T-helper 2 cell treated with Interferon-gamma antibody and Interleukin-4, amounts not matched to agents 5 μg/mL and 100 μg/mL, for 36 hours (primary cell): ENCODE results near the gene BPIFB6.

Experiments used
- DNase-seq: peaks from one replicate; pipeline ENCODE4 v3.0.0; 2021; ENCODE audit warnings: low spot score
- H3K27ac Mint-ChIP-seq: one replicate; pipeline ENCODE4 v1.8.0; 2021; ENCODE audit warnings: mild to moderate bottlenecking, mixed read lengths
- H3K27me3 Mint-ChIP-seq: one replicate; pipeline ENCODE4 v1.8.0; 2021; ENCODE audit warnings: low read depth, mixed read lengths
- H3K36me3 Mint-ChIP-seq: one replicate; pipeline ENCODE4 v1.8.0; 2021; ENCODE audit warnings: low read depth, mixed read lengths
- H3K4me1 Mint-ChIP-seq: one replicate; pipeline ENCODE4 v1.8.0; 2021; ENCODE audit warnings: low read depth, mixed read lengths
- H3K4me3 Mint-ChIP-seq: one replicate; pipeline ENCODE4 v1.8.0; 2022; ENCODE audit warnings: mild to moderate bottlenecking, moderate library complexity, mixed read lengths
- H3K9me3 Mint-ChIP-seq: one replicate; pipeline ENCODE4 v1.8.0; 2021; ENCODE audit warnings: mixed read lengths

BPIFB6 gene

GRCh38 chr20:33016581-33017109 lies 14.8 kb upstream of the BPIFB6 start:
- Mint-ChIP-seq H3K9me3 (no peaks in the 10 kb centered on the region), H3K4me3 (no peak overlapping the region), H3K27ac (no peak overlapping the region), H3K4me1 (no peaks in the 10 kb centered on the region), H3K27me3 (peaks cover 8% of the 10 kb centered on the region), H3K36me3 (no peaks in the 10 kb centered on the region)
- DNase-seq = no peak

DNA sequence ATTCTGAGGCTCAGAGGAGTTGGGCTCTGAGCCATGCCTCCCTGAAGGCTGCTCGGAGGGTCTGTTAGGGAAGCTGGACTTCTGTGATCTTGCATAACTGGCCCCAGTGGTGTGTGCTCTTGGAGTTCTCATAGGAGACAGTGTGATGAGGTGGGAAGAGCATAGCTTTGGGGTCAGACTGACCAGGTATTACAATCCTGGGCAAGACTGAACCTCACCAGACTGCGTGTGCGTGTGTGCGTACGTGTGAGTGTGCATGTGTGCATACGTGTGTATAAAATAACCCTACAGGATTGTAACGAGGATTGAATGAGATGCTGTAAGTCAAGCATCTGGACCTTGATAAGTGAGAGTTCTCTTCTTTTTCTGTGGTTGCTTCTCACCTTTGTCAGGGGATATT lies 13.9 kb upstream of the BPIFB6 start:
- no peaks in the 10 kb centered on the region for H3K4me1 Mint-ChIP-seq
- H3K27me3 Mint-ChIP-seq = peaks cover 8% of the 10 kb centered on the region
- H3K4me3 Mint-ChIP-seq = no peak overlapping the region
- H3K9me3 Mint-ChIP-seq = no peaks in the 10 kb centered on the region
- no peak for DNase-seq
- no peak overlapping the region for H3K27ac Mint-ChIP-seq
- no peaks in the 10 kb centered on the region for H3K36me3 Mint-ChIP-seq

- peaks cover 8% of the 10 kb centered on the region for H3K27me3 Mint-ChIP-seq
- no peak for DNase-seq
Observed at GRCh38 chr20:33018169-33018931, 13.1 kb upstream of the BPIFB6 start.

DNA sequence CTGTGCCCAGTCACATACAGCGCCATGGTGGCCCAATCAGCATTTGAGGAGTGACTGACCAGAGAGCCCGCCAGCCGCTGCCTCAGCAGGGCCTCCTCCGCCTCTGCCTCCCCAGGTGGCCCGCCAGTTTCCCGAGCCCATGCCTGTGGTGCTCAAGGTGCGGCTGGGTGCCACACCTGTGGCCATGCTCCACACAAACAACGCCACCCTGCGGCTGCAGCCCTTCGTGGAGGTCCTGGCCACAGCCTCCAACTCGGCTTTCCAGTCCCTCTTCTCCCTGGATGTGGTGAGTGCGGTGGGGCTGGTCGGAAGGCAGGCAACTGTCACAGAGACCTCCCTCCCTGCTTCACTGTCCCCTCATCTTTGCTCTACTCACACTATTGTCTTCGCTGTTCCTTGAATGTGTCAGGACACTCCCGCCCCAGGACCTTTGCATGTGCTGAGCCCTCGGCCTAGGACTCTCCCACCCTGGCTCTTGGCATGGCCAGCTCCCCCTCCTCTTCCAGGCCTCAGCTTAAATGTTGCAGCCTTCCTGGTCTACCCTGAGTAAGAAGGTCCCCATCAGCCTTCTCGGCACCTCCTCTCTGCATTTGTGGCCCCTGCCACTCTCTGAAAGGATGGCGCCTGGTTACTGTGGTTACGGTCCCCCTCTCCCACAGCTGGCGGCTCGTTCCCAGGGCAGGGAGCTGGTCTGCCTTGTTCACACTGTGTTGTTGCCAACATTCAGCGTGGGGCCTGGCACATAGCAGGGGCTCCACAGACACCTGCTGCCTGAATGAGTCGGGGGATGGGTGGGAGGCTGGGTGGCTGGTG lies 11.8 kb upstream of the BPIFB6 start:
- DNase-seq = no peak
- Mint-ChIP-seq H3K27ac (no peak overlapping the region), H3K4me1 (no peaks in the 10 kb centered on the region), H3K27me3 (peaks cover 8% of the 10 kb centered on the region), H3K9me3 (no peaks in the 10 kb centered on the region), H3K36me3 (no peaks in the 10 kb centered on the region), H3K4me3 (no peak overlapping the region)

More at GRCh38 chr20:33018169-33018931, 13.1 kb upstream of the BPIFB6 start:
- Mint-ChIP-seq H3K36me3 (no peaks in the 10 kb centered on the region), H3K27ac (no peak overlapping the region), H3K4me3 (no peak overlapping the region), H3K9me3 (no peaks in the 10 kb centered on the region), H3K4me1 (no peaks in the 10 kb centered on the region)

- H3K27me3 Mint-ChIP-seq = peaks cover 7% of the 10 kb centered on the region
- no peak overlapping the region for H3K27ac Mint-ChIP-seq
- no peaks in the 10 kb centered on the region for H3K9me3 Mint-ChIP-seq
- H3K36me3 Mint-ChIP-seq = no peaks in the 10 kb centered on the region
- H3K4me3 Mint-ChIP-seq = no peak overlapping the region
- no peak for DNase-seq
- H3K4me1 Mint-ChIP-seq = no peaks in the 10 kb centered on the region
Observed at GRCh38 chr20:33020278-33021161, 10.9 kb upstream of the BPIFB6 start.

DNA sequence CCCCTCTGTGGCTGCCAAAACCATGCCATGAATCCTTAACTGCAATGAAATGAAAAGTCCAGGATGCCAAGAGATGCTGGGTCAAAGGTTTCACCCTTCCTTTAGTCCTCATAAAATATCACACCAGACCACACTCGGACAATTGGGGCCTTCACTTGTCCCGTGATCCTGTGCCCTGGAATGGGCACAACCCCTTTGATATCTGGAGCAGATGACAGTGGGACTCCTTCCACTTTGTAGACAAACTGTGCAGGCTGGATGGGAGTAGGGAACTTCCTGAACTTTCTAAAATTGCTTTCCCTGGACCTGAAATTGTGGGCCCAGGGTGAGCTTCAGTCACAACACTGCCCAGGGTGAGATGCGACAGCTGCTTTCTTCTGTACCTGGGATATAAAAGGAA lies 9.6 kb upstream of the BPIFB6 start:
- Mint-ChIP-seq H3K36me3 (no peaks in the 10 kb centered on the region), H3K4me3 (no peak overlapping the region), H3K27ac (no peak overlapping the region), H3K9me3 (no peaks in the 10 kb centered on the region), H3K4me1 (no peaks in the 10 kb centered on the region), H3K27me3 (peaks cover 3% of the 10 kb centered on the region)
- DNase-seq = no peak

DNA sequence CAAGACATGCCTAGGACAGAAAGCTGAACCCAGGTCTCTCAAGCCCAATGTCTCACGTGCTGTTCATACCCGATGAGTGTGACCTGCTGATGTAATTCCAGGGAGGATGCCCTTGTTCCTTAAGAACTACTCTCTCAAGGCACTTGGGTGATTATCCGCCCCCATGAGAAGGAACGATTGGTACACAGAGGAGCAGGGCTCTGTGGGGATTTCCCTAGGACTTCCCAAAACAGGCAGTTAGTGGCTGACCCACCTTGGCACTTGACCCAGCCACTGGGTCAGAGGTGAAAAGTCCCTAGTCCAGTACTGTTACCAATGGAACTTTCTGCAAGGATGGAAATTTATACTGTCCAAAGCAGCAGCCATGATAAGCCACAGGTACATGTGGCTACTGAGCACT lies 9.2 kb upstream of the BPIFB6 start:
- Mint-ChIP-seq H3K27ac (no peak overlapping the region), H3K27me3 (peaks cover 3% of the 10 kb centered on the region), H3K4me3 (no peak overlapping the region), H3K4me1 (no peaks in the 10 kb centered on the region), H3K9me3 (no peaks in the 10 kb centered on the region), H3K36me3 (no peaks in the 10 kb centered on the region)
- no peak for DNase-seq

DNA sequence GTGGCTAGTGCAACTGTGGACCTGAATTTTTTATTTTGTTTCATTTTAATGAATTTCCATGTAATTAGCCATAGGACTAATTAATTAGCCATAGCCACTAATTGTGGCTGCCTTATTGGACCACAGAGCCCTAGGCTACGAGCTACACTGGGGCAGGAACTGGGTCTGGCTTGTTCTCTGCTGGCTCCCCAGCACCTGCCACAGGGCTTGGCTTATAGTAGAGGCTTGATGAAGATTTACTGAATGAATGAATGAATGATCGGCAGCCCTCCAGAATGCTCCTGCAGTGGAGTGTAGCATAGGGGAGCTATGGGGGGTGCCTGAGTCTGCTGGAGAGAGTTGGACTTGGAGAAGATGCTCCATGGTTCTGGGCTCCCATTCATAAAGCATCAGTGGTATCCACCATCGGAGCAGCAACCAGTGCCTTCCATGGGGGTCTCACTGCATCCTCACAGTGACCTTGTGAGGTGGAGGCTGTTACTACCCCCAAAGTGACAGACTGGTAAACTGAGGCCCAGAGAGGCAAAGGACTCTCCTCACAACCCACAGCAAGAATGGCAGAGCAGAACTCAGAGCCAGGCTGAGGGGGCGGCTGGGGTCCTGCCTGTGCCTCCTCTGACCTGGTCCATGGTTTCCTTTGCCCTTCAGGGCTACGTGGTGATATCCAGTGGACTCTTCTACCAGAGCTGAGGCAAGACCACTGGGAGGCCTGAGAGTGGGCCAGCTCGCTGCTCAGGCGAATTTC lies 8.6 kb upstream of the BPIFB6 start:
- H3K4me1 Mint-ChIP-seq = no peaks in the 10 kb centered on the region
- DNase-seq = no peak
- no peaks in the 10 kb centered on the region for H3K27me3 Mint-ChIP-seq
- H3K9me3 Mint-ChIP-seq = no peaks in the 10 kb centered on the region
- no peaks in the 10 kb centered on the region for H3K36me3 Mint-ChIP-seq
- H3K4me3 Mint-ChIP-seq = no peak overlapping the region
- no peak overlapping the region for H3K27ac Mint-ChIP-seq

DNA sequence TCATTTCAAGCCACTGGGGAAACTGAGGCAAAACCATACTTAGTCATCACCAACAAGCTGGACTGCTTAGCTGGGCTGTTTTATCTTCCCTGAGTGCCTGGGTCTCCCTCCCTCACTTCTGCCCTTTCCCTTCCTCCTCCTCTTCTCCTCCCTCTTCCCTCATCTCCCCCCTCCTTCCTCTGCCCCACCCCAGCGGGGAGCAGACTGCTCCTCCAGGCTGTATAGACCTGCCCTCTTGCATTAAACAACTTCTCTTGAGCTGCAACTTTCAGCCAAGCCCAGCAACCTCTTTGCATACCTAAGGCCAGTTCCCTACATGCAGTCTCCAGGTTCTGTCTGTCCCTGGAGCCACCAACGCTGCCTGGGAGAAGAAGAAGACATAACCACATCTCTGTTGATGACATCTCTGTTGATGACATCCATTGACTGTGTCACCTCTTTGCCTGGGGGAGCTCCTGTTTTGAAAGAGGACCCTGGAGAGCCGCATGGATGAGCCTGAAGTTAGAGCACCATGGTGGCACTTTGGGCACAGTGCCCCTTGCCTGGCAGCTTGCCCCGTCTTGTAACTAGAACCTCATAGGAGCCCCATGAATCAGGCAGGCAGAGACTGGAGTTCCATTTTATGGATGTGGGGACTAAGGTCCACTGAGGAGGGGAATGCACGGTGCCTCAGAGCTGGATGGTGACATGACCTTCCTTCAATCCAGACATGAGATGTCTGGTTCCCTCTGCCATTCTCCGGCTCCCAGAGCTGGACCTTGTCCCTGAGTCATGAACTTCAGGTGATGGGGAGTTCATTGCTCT lies 7.8 kb upstream of the BPIFB6 start:
- no peak overlapping the region for H3K4me3 Mint-ChIP-seq
- no peak overlapping the region for H3K27ac Mint-ChIP-seq
- H3K9me3 Mint-ChIP-seq = no peaks in the 10 kb centered on the region
- H3K36me3 Mint-ChIP-seq = no peaks in the 10 kb centered on the region
- H3K4me1 Mint-ChIP-seq = no peaks in the 10 kb centered on the region
- no peak for DNase-seq
- H3K27me3 Mint-ChIP-seq = no peaks in the 10 kb centered on the region

DNA sequence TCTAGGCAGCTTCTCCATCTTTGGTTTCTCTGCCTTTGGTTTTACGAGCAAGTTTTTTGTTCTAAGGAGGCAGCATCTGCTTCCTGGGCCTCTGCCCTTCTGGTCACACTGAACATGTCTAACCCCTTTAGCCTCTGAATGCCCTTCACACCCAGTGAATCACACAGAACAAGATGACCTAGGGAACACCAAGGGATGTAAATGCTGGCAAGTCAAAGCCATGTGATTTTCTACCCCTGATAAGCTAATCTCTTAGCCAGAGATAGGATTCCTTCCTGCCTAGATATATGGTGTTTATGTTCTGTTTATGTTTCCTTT lies 7.2 kb upstream of the BPIFB6 start:
- DNase-seq = no peak
- H3K4me3 Mint-ChIP-seq = no peak overlapping the region
- H3K27me3 Mint-ChIP-seq = no peaks in the 10 kb centered on the region
- H3K4me1 Mint-ChIP-seq = no peaks in the 10 kb centered on the region
- H3K27ac Mint-ChIP-seq = no peak overlapping the region
- no peaks in the 10 kb centered on the region for H3K36me3 Mint-ChIP-seq
- H3K9me3 Mint-ChIP-seq = no peaks in the 10 kb centered on the region

DNA sequence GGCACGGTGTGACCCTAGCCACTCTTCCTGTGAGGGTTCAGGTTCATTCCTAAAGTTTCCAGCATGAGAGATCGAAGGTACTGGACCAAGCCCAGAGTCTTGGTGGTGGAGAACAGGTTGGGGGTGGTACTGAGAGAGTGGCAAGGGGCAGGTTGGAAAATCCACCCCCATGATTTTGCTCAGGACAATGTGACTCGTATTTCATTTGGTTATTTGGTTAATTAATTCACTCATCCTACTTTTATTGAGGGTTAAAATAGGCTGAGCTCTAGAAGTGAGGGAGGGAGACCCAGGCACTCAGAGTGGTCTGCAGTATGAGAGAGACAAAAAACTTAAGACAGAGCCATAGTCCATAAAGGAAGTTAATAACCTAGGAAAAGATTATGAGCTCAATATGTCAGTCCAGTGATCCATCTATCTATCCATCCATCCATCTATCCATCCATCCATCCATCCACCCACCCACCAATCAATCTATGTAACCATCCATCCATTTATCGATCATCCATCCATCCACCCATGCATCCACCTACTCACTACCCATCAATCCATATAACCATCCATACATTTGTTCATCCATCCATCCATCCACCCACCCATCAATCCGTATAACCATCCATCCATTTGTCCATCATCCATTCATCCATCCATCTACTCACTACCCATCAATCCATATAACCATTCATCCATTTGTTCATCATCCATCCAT lies 6.7 kb upstream of the BPIFB6 start:
- H3K36me3 Mint-ChIP-seq = no peaks in the 10 kb centered on the region
- H3K4me3 Mint-ChIP-seq = no peak overlapping the region
- H3K4me1 Mint-ChIP-seq = no peaks in the 10 kb centered on the region
- DNase-seq = no peak
- no peaks in the 10 kb centered on the region for H3K27me3 Mint-ChIP-seq
- no peaks in the 10 kb centered on the region for H3K9me3 Mint-ChIP-seq
- H3K27ac Mint-ChIP-seq = no peak overlapping the region

DNA sequence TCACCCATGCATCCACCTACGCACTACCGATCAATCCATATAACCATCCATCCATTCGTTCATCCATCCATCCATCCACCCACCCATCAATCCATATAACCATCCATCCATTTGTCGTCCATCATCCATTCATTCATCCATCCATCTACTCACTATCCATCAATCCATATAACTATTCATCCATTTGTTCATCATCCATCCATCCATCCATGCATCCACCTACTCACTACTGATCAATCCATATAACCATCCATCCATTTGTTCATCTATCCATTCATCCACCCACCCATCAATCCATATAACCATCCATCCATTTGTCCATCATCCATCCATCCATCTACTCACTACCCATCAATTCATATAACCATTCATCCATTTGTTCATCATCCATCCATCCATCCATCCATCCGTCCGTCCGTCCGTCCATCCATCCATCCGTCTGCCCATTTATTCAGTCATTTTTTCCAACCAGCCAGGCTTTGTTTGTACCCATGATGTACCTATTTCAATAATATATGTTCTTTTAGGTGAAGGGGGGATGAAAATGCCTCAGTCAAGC lies 6.1 kb upstream of the BPIFB6 start:
- no peak overlapping the region for H3K27ac Mint-ChIP-seq
- DNase-seq = no peak
- no peaks in the 10 kb centered on the region for H3K27me3 Mint-ChIP-seq
- H3K36me3 Mint-ChIP-seq = no peaks in the 10 kb centered on the region
- no peaks in the 10 kb centered on the region for H3K4me1 Mint-ChIP-seq
- no peaks in the 10 kb centered on the region for H3K9me3 Mint-ChIP-seq
- H3K4me3 Mint-ChIP-seq = no peak overlapping the region
